ENCODE results near the gene SETD9. TPM values are rescaled to one million over a fixed set of nuclear protein-coding genes. Genes with fewer than 3 reads are reported as not detected.
A peak's percentile ranks its signal among the peaks of the same experiment; 100 is the strongest.

The SETD9 gene
- total RNA-seq, 1 donor from 2014 or later = 10.1 TPM

- Histone ChIP-seq H3K4me1 (no peaks in the 10 kb centered on the region), H3K9me3 (no peaks in the 10 kb centered on the region), H3K27ac (no peak overlapping the region), H3K4me3 (no peak overlapping the region), H3K36me3 (no peaks in the 10 kb centered on the region), H3K27me3 (no peaks in the 10 kb centered on the region)
- peak; percentile 76 for ATAC-seq
- peak; percentile 81 for TF ChIP-seq CTCF (IDR thresholded peaks at IDR 0.05)
- no peak for DNase-seq
- intact Hi-C loops (cut with DNase I) = no loop called here
These were observed 8.4 kb upstream of the SETD9 start for GRCh38 chr5:56900858-56901578.

- Histone ChIP-seq H3K27me3 (no peaks in the 10 kb centered on the region), H3K27ac (peak overlapping the region; percentile 88), H3K9me3 (no peaks in the 10 kb centered on the region), H3K36me3 (no peaks in the 10 kb centered on the region), H3K4me3 (peak overlapping the region; percentile 61), H3K4me1 (peaks cover 11% of the 10 kb centered on the region)
- intact Hi-C loops (cut with DNase I) = no loop called here
- DNase-seq = no peak
- TF ChIP-seq CTCF (IDR thresholded peaks at IDR 0.05) = no peak
- ATAC-seq = peak; percentile 80
These were observed 478 bp upstream of the SETD9 start for GRCh38 chr5:56908942-56909293.

GRCh38 chr5:56910210-56910965 is 992 bp downstream of the SETD9 start:
- H3K36me3 ChIP-seq = no peaks in the 10 kb centered on the region
- peak; percentile 74 for DNase-seq
- no peak for TF ChIP-seq CTCF (IDR thresholded peaks at IDR 0.05)
- peaks cover 11% of the 10 kb centered on the region for H3K4me1 ChIP-seq
- peak; percentile 1 for ATAC-seq
- intact Hi-C loops (cut with DNase I) = loop anchor here (10.0 kb wide), 1 partner anchor 314 kb away; no protein-coding TSS in a partner anchor
- peak overlapping the region; percentile 61 for H3K4me3 ChIP-seq
- peak overlapping the region; percentile 88 for H3K27ac ChIP-seq
- no peaks in the 10 kb centered on the region for H3K27me3 ChIP-seq
- no peaks in the 10 kb centered on the region for H3K9me3 ChIP-seq

- H3K4me1 ChIP-seq = peaks cover 6% of the 10 kb centered on the region
- no peak overlapping the region for H3K27ac ChIP-seq
- ATAC-seq (no peak), DNase-seq (no peak)
- H3K36me3 ChIP-seq = no peaks in the 10 kb centered on the region
- intact Hi-C loops (cut with DNase I) = loop anchor here (10.0 kb wide), 1 partner anchor 311 kb away; no protein-coding TSS in a partner anchor
- H3K9me3 ChIP-seq = no peaks in the 10 kb centered on the region
- no peak overlapping the region for H3K4me3 ChIP-seq
- TF ChIP-seq CTCF (IDR thresholded peaks at IDR 0.05) = no peak
- no peaks in the 10 kb centered on the region for H3K27me3 ChIP-seq
These were observed 4.4 kb downstream of the SETD9 start for GRCh38 chr5:56913766-56914165.

GRCh38 chr5:56914678-56915077 is 5.3 kb downstream of the SETD9 start:
- no peak for TF ChIP-seq CTCF (IDR thresholded peaks at IDR 0.05)
- no peak overlapping the region for H3K4me3 ChIP-seq
- no peaks in the 10 kb centered on the region for H3K9me3 ChIP-seq
- H3K36me3 ChIP-seq = no peaks in the 10 kb centered on the region
- no peak for ATAC-seq
- no peak for DNase-seq
- intact Hi-C loops (cut with DNase I) = loop anchor here (10.0 kb wide), 1 partner anchor 310 kb away; no protein-coding TSS in a partner anchor
- H3K4me1 ChIP-seq = peaks cover 6% of the 10 kb centered on the region
- H3K27ac ChIP-seq = no peak overlapping the region
- H3K27me3 ChIP-seq = no peaks in the 10 kb centered on the region
